Activated CD8-positive, alpha-beta memory T cell treated with anti-CD3 and anti-CD28 coated beads, Interleukin-2, amount 10 ng/mL, durations not matched to agents 7 days and 5 days (primary cell): ENCODE measurements around the gene FAM171A1. TPM values are rescaled to one million over a fixed set of nuclear protein-coding genes. Genes with fewer than 3 reads are reported as not detected.
"Not testable (repeated sequence)": the region's sequence is repeated elsewhere in the genome, so short reads cannot be mapped to it uniquely, and the experiment has no call there.

ENCODE experiments used
- ATAC-seq: fragments of 150-1000 bp; cut with Tn5 transposase; one replicate; pipeline ENCODE4 v1.10.0; 2021; ENCODE audit warnings: moderate library complexity
- CTCF ChIA-PET: fragments of 350-600 bp; sonication (Branson Sonifier 250); formaldehyde crosslinking; loops from one replicate; lab custom pipeline; 2021; ENCODE audit warnings: antibody characterized with exemption; lab: Charles Lee
- DNase-seq: peaks from one replicate; pipeline ENCODE4 v3.0.0-alpha.2; 2020
- H3K27ac Mint-ChIP-seq: one replicate; pipeline ENCODE4 v1.8.0; 2021; ENCODE audit warnings: mild to moderate bottlenecking, mixed read lengths
- H3K27me3 Mint-ChIP-seq: one replicate; pipeline ENCODE4 v1.8.0; 2021; ENCODE audit warnings: mixed read lengths
- H3K36me3 Mint-ChIP-seq: one replicate; pipeline ENCODE4 v1.8.0; 2021; ENCODE audit warnings: mild to moderate bottlenecking, mixed read lengths
- H3K4me1 Mint-ChIP-seq: one replicate; pipeline ENCODE4 v1.8.0; 2021; ENCODE audit warnings: mixed read lengths
- H3K4me3 Mint-ChIP-seq: one replicate; pipeline ENCODE4 v1.8.0; 2021; ENCODE audit warnings: mild to moderate bottlenecking, moderate library complexity, mixed read lengths
- H3K9me3 Mint-ChIP-seq: one replicate; pipeline ENCODE4 v1.8.0; 2022; ENCODE audit warnings: low read depth, mixed read lengths
- total RNA-seq, 2 experiments: library from RNA; stranded (reverse); gene quantifications; one replicate each; pipeline ENCODE4 v1.2.3, GENCODE V29; 2021

The FAM171A1 gene
- total RNA-seq, 2 experiments from 2014 or later = 0.68 to 2.9 TPM

DNA sequence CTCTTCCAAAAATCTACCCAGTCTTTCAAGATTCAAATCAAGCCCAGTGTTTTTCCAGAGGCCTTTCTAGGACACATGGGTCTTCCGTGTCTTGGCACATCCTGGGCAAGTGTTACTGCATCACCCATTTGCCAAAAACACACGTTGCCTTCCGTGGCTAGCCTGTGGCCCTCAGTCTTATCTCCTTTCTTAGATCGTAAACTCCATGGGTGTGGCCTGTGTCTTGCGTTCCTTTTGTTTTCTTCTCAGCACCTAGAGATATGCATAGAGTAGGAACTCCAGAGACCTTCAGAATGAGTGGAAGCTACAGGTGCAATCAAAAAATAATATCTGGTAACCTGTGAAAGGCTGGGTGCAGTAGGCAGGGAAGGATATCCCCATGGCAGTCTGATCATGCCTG, 146.1 kb downstream of the FAM171A1 start:
- Mint-ChIP-seq H3K36me3 (peaks cover 2% of the 10 kb centered on the region), H3K27me3 (no peaks in the 10 kb centered on the region), H3K4me3 (no peak overlapping the region), H3K27ac (no peak overlapping the region), H3K4me1 (no peaks in the 10 kb centered on the region), H3K9me3 (peaks cover 2% of the 10 kb centered on the region)
- DNase-seq = no peak
- CTCF ChIA-PET = interaction anchor here (1.0 to 1.4 kb wide), 2 partner anchors 14 to 373 kb away, joined by 3 read pairs; no protein-coding TSS in a partner anchor
- ATAC-seq = no peak

- Mint-ChIP-seq H3K27ac (no peak overlapping the region), H3K9me3 (no peaks in the 10 kb centered on the region), H3K4me3 (no peak overlapping the region), H3K27me3 (no peaks in the 10 kb centered on the region), H3K4me1 (no peaks in the 10 kb centered on the region), H3K36me3 (no peaks in the 10 kb centered on the region)
- ATAC-seq (no peak), DNase-seq (no peak)
- CTCF ChIA-PET = no interaction called here
Measured at GRCh38 chr10:15223174-15223573, 147.9 kb downstream of the FAM171A1 start.

DNA sequence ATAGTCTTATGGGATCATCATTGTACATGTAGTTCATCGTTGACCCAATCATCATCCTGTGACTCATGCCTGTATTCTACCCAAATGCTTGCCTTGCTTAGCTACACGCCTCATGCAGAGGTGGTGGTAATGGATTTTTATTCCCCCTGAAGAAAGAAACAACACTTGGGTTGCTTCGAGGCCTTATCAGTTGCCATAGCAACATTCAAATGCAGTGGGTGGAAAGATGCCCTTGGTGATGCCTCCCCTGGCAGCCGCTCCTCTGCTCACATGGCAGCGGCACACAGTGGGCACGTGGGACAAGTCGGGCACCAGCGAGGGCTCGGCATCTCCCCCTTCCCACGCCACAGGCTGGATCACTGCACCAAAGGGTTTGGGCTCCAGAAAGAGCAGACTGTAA, 148.6 kb downstream of the FAM171A1 start:
- no peaks in the 10 kb centered on the region for H3K36me3 Mint-ChIP-seq
- ATAC-seq (no peak), DNase-seq (no peak)
- no peaks in the 10 kb centered on the region for H3K4me1 Mint-ChIP-seq
- CTCF ChIA-PET = no interaction called here
- no peaks in the 10 kb centered on the region for H3K27me3 Mint-ChIP-seq
- H3K9me3 Mint-ChIP-seq = no peaks in the 10 kb centered on the region
- no peak overlapping the region for H3K27ac Mint-ChIP-seq
- no peak overlapping the region for H3K4me3 Mint-ChIP-seq

GRCh38 chr10:15220445-15220844, 150.6 kb downstream of the FAM171A1 start:
- H3K27me3 Mint-ChIP-seq = no peaks in the 10 kb centered on the region
- H3K4me3 Mint-ChIP-seq = no peak overlapping the region
- no peak overlapping the region for H3K27ac Mint-ChIP-seq
- no peak for DNase-seq
- CTCF ChIA-PET = no interaction called here
- H3K4me1 Mint-ChIP-seq = no peaks in the 10 kb centered on the region
- no peaks in the 10 kb centered on the region for H3K9me3 Mint-ChIP-seq
- ATAC-seq = no peak
- no peaks in the 10 kb centered on the region for H3K36me3 Mint-ChIP-seq

DNA sequence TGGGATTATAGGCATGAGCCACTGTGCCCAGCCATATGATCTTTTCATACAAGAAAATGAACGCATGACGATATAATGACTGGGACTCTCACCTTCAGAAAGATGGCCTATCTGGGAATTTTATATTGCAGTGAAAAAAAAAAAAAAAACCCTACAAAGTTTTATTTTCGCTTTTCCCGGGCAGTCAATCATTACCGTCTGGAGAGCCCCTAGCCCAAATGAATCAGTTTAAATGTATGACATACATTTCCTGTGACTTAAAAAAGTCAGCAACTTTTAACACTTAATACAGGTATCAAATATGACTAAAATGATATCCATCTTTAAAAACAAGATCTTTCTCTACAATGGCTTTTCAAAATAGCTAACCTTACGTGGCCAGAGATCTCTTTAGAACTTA, 154.4 kb downstream of the FAM171A1 start:
- CTCF ChIA-PET = no interaction called here
- no peak for ATAC-seq
- Mint-ChIP-seq H3K27ac (no peak overlapping the region), H3K4me3 (no peak overlapping the region), H3K9me3 (no peaks in the 10 kb centered on the region), H3K27me3 (no peaks in the 10 kb centered on the region), H3K4me1 (peaks cover under 1% of the 10 kb centered on the region), H3K36me3 (peaks cover 2% of the 10 kb centered on the region)
- DNase-seq = no peak

- peaks cover 21% of the 10 kb centered on the region for H3K4me1 Mint-ChIP-seq
- no peaks in the 10 kb centered on the region for H3K27me3 Mint-ChIP-seq
- ATAC-seq (no peak), DNase-seq (no peak)
- peaks cover 2% of the 10 kb centered on the region for H3K36me3 Mint-ChIP-seq
- H3K4me3 Mint-ChIP-seq = no peak overlapping the region
- CTCF ChIA-PET = interaction anchor here (1.4 to 2.6 kb wide), 2 partner anchors 12 to 47 kb away, joined by 3 to 6 read pairs; no protein-coding TSS in a partner anchor
- no peak overlapping the region for H3K27ac Mint-ChIP-seq
- no peaks in the 10 kb centered on the region for H3K9me3 Mint-ChIP-seq
Measured at GRCh38 chr10:15214237-15214636, 156.9 kb downstream of the FAM171A1 start.

DNA sequence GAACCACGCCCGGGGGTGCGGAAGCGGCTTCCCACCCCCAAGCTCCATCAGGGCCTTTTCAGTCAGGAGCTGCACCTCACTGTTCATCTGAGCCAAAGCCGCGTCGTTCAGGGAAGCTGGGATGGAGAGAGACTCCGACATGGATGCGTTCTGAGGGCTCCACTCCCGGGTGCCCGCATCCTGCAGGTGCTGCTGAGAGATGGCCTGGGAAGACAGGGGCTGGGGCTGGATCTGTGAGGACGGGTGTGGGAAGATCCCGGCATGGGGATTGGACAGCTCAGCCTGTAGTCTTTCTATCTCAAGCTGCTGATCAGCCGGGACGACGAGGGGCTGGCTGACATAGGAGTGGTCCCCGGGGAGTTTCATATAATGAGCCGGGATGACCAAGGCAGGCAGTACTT, 157.6 kb downstream of the FAM171A1 start:
- ATAC-seq = no peak
- Mint-ChIP-seq H3K27ac (no peak overlapping the region), H3K9me3 (no peaks in the 10 kb centered on the region), H3K36me3 (peaks cover 2% of the 10 kb centered on the region), H3K27me3 (no peaks in the 10 kb centered on the region), H3K4me3 (no peak overlapping the region), H3K4me1 (peaks cover 28% of the 10 kb centered on the region)
- no peak for DNase-seq
- CTCF ChIA-PET = interaction anchor here (1.4 to 2.6 kb wide), 2 partner anchors 13 to 46 kb away, joined by 3 to 6 read pairs; no protein-coding TSS in a partner anchor

GRCh38 chr10:15211464-15211979, 159.6 kb downstream of the FAM171A1 start:
- Mint-ChIP-seq H3K9me3 (no peaks in the 10 kb centered on the region), H3K27ac (no peak overlapping the region), H3K4me3 (no peak overlapping the region), H3K4me1 (peaks cover 42% of the 10 kb centered on the region), H3K36me3 (peaks cover 2% of the 10 kb centered on the region), H3K27me3 (no peaks in the 10 kb centered on the region)
- DNase-seq (no peak), ATAC-seq (no peak)
- CTCF ChIA-PET = interaction anchor here (0.8 to 1.6 kb wide), 5 partner anchors 13 to 160 kb away, joined by 3 to 6 read pairs (median 3); partner anchors contain the start of genes FAM171A1 and NMT2

DNA sequence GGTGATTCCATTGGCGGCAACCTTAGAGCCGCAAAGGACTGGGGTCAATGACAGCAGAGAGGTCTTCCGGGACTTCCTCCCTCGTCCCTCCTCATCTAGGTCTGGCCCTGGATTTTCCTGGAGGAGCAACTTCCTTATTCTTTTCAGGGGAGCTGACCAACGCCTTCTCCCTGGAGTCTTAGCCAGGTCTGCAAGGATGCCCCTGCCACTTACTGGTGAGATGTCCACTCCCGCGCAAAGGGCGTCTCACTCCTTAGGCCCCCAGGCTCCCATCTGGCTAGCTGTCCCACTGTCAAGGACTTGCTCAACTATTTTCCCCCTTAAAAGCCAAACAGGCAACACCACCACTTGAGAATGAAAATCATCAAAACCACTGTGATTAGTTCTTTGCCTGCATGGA, 160.6 kb downstream of the FAM171A1 start:
- H3K4me1 Mint-ChIP-seq = peaks cover 44% of the 10 kb centered on the region
- no peaks in the 10 kb centered on the region for H3K27me3 Mint-ChIP-seq
- CTCF ChIA-PET = interaction anchor here (0.8 to 1.6 kb wide), 5 partner anchors 14 to 161 kb away, joined by 3 to 6 read pairs (median 3); partner anchors contain the start of genes FAM171A1 and NMT2
- H3K9me3 Mint-ChIP-seq = no peaks in the 10 kb centered on the region
- DNase-seq (no peak), ATAC-seq (no peak)
- no peak overlapping the region for H3K27ac Mint-ChIP-seq
- H3K4me3 Mint-ChIP-seq = no peak overlapping the region
- peaks cover 2% of the 10 kb centered on the region for H3K36me3 Mint-ChIP-seq

- CTCF ChIA-PET = interaction anchor here (0.8 to 3.9 kb wide), 4 partner anchors 36 to 161 kb away, joined by 3 to 13 read pairs (median 6); partner anchors contain the start of genes FAM171A1 and NMT2
- Mint-ChIP-seq H3K4me3 (peak overlapping the region; percentile 15), H3K9me3 (no peaks in the 10 kb centered on the region), H3K27me3 (no peaks in the 10 kb centered on the region), H3K27ac (peak overlapping the region; percentile 52), H3K4me1 (peaks cover 44% of the 10 kb centered on the region), H3K36me3 (peaks cover 2% of the 10 kb centered on the region)
- ATAC-seq (peak; percentile 75), DNase-seq (peak; percentile 88)
Measured at GRCh38 chr10:15209827-15210509, 161.1 kb downstream of the FAM171A1 start.

DNA sequence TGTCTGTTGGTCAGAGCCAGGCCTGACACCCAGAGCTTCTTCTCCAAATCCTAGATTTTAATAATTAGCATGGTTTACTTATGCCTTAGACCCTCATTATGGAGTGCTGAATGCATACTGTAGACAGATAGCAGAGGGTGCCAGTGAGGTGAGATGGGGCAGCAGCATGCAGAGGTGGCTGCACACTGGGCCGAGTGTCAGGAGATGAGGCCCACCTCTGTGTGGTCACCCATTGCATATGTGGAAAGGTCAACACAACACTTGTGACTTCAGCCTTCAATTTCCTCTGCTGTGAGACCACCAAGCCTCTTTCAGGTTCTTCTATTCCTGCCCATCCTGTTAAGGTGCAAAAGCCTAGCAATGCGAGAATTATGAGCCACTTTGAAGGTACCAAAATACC, 162.9 kb downstream of the FAM171A1 start:
- Mint-ChIP-seq H3K27ac (peak overlapping the region; percentile 98), H3K4me3 (peak overlapping the region; percentile 77), H3K27me3 (no peaks in the 10 kb centered on the region)

DNA sequence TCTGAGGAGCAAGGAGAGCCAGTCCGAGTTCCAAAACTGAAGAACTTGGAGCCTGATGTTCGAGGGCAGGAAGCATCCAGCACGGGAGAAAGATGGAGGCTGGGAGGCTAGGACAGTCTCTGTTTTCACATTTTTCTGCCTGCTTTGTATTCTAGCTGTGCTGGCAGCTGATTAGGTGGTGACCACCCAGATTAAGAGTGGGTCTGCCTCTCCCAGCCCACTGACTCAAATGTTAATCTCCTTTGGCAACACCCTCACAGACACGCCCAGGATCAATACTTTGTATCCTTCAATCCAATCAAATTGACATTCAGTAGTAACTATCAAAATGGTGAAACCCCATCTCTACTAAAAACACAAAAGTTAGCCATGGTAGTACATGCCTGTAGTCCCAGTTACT, 163.7 kb downstream of the FAM171A1 start:
- not testable (repeated sequence) for H3K27me3 Mint-ChIP-seq, H3K4me3 Mint-ChIP-seq, ATAC-seq, H3K9me3 Mint-ChIP-seq, H3K36me3 Mint-ChIP-seq, DNase-seq
- H3K27ac Mint-ChIP-seq = peak overlapping the region; percentile 98
- H3K4me1 Mint-ChIP-seq = peaks cover 47% of the 10 kb centered on the region
- CTCF ChIA-PET = interaction anchor here (1.4 to 3.9 kb wide), 2 partner anchors 39 to 40 kb away, joined by 3 to 13 read pairs; partner anchors contain the start of gene NMT2

More for the DNA sequence above, 162.9 kb downstream of the FAM171A1 start:
- Mint-ChIP-seq H3K9me3 (no peaks in the 10 kb centered on the region), H3K36me3 (peaks cover 2% of the 10 kb centered on the region), H3K4me1 (peaks cover 44% of the 10 kb centered on the region)
- CTCF ChIA-PET = interaction anchor here (1.2 to 3.9 kb wide), 2 partner anchors 11 to 41 kb away, joined by 3 to 13 read pairs; no protein-coding TSS in a partner anchor
- DNase-seq (no peak), ATAC-seq (no peak)

DNA sequence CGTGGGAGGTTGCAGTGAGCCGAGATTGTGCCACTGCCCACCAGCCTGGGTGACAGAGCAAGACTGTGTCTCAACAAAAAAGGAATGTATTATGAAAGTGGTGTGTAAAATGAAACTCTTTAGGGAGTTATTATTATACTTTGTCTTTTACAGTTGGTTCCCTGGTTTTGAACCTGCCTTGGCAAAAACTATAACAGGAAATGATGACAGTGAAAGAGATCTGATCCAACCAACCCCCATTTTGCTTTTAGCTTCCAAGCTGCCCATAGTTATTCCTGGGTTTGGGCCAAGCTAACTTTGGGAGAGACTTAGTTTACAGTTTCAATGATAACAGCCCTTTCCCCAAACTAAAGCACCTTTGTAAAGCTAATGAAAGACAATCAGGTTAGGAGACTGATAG, 168.4 kb downstream of the FAM171A1 start:
- no peaks in the 10 kb centered on the region for H3K27me3 Mint-ChIP-seq
- H3K36me3 Mint-ChIP-seq = no peaks in the 10 kb centered on the region
- DNase-seq = no peak
- peak overlapping the region; percentile 62 for H3K27ac Mint-ChIP-seq
- H3K9me3 Mint-ChIP-seq = no peaks in the 10 kb centered on the region
- ATAC-seq = no peak
- CTCF ChIA-PET = interaction anchor here (0.6 to 1.1 kb wide), 2 partner anchors 23 to 876 kb away, joined by 3 to 6 read pairs; no protein-coding TSS in a partner anchor
- H3K4me1 Mint-ChIP-seq = peaks cover 33% of the 10 kb centered on the region
- H3K4me3 Mint-ChIP-seq = no peak overlapping the region
